Raji (cell line): ENCODE data around the gene TEX2.

Source experiments
- POLR2A ChIP-seq: IDR thresholded peaks from 2 replicates; pipeline ENCODE4 v1.6.1; 2011; ENCODE audit warnings: low read depth, low read length, control low read depth; ENCODE audit not compliant: insufficient read depth

The TEX2 gene

GRCh38 chr17:64188088-64188487 is 75.0 kb downstream of the TEX2 start:
- TF ChIP-seq POLR2A, result no peak

- no peak for TF ChIP-seq POLR2A
Observed at GRCh38 chr17:64187093-64187895, 75.8 kb downstream of the TEX2 start.

GRCh38 chr17:64186171-64187092 is 76.6 kb downstream of the TEX2 start:
- no peak for TF ChIP-seq POLR2A

DNA sequence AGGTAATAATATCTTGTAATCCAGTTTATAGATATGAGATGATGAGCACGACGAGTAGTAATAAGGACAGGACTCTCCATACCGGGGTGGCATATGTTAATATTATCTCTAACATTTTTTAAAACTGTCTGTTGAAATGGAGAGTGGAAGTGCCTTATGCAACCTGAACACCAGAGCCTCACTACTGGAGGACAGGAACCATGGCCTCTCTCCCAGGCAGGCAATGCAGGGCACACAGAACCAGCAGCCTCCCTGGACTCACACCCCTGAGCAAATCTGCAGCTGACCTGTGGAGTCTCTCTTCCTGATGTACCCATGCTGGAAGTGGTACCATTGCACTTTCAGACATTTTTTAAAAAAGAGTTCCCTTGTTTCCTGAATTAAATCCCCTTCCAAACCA is 78.0 kb downstream of the TEX2 start:
- TF ChIP-seq POLR2A, result no peak

GRCh38 chr17:64183815-64184214 is 79.2 kb downstream of the TEX2 start:
- TF ChIP-seq POLR2A, result no peak

DNA sequence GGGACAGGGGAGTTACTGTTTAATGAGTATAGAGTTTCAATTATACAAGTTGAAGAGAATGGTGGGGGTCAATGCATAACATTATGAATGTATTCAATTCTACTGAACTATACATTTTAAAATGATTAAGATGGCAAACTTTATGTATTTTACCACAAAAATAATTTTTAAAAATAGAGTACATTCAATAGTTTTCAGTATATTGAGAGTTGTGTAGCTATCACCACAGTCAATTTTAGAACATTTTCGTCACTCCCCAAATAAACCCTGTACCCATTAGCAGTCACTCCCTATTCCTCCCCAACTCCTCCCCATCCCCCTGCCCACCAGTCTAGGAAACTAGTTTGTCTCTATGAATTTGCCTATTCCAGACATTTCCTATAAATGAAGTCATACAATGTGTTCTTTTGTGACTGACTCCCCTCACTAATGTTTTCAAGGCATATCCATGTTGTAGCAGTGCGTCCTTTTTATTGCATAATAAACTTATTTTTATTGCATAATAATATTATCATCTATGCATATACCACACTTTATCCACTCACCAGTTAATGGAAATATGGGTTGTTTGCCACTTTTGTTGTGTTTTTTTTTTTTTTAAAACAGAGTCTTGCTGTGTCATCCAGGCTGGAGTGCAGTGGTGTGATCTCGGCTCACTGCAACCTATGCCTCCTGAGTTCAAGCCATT is 80.6 kb downstream of the TEX2 start:
- no peak for TF ChIP-seq POLR2A

DNA sequence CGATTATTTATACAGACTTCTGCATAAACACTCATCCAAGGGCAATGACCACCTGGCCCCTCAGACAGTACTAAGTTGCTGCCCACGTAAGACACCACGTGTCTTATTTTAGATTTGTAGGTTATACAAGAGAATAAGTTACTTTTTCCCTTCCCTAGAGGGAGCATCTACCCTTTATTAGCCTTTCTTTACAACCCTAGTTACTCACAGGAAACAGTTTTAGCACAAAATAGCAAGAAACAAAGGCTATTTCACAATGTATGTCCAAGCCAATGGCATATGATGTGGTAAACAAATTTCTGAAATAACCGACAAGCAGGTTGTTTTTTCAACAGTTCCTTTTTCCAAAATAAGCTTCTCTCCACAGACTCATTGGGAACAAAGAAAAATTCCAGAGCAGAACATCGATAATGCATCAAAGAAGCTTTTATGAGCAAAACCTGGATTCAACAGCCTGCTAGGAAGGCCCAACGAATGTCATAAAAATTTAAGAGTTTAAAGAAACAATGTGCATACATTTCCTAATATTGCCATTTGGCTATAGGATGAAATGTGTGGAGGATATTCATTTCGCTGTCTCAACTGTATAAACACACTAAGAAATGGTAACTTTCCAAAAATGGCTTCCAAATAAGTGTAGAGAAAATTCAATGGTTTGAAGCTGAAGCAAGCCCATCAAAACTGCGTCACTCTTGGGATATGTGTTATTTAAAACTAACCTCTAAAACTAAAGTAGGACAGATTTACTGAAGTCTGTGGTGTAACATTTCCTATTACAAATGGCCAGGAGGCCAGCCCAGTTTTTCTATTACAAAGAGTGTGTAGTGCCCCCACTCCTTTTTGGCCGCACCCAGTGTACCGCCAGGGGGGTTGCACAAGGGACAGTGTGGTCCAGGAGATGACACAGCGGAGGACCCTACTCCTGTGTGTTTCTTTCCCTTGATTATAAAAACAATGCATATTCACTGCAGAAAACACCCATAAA is 82.7 kb downstream of the TEX2 start:
- no peak for TF ChIP-seq POLR2A

DNA sequence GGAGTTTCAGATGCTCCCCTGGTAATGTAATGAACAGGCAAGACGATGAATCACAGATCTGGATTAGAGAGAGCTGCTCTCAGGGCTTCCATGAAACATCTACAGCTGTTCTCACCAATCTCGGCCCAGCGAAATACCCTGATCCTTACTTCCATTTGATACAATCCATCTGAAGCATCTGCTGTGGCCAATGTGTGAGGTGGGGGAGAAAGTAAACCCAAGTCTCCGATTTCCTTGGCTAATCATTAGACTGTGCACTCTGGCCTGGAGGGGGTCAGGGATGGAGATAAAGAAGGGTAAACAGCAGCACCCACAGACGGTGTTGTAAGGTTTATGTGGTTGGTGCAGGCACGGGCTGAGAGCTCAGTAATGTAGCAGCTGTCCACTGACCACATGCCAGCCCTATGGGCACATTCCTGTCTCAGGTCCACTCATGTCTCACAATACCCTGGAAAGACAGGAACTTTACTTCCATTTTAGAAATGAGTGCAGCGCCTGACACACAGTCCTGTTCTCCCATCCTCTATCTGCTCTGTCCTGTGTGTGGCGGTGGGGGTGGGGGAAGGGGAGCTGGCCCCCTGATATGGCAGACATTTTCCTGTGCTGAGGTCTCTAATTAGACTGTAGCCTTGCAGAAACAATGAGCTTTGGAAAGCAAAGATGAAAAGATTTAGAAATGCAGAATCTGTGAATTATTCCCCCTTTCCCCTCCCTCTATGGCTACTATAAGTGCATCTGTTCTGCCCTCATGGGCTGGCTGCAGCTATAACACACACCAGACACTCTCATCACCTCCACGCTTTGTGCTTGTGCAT is 84.8 kb downstream of the TEX2 start:
- TF ChIP-seq POLR2A, result no peak

DNA sequence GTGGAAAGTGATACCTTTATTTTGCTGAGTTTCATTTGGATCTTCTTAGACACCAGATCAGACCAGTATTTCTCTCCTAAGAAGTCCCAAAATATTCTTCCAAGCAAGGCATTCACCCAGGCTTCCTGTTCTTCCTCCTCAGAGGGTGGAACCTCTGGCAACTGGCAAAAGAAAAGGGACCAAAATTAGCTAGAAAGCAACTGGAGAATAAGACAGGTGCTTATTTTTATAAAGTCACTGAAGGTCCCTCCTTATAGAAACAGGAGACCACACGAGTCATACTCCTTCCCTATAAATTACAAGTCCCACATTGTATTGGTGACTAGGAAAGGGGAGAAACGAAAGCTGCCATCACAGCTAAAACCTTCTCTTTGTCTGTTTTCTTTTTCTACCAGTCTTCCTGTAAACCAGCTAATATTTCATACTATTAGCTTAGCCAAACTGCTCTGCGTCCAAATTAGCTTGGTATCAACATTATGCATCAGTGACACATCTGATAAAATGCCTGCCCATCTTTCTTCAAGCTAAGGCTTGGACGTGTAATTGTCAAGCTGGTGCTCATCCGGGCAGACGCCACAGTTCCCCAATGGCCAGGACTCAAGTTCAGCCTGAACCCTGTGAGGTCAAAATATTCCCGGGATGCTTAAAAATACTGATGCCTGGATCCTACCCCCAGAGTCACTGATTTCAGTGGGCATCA is 85.6 kb downstream of the TEX2 start:
- no peak for TF ChIP-seq POLR2A

DNA sequence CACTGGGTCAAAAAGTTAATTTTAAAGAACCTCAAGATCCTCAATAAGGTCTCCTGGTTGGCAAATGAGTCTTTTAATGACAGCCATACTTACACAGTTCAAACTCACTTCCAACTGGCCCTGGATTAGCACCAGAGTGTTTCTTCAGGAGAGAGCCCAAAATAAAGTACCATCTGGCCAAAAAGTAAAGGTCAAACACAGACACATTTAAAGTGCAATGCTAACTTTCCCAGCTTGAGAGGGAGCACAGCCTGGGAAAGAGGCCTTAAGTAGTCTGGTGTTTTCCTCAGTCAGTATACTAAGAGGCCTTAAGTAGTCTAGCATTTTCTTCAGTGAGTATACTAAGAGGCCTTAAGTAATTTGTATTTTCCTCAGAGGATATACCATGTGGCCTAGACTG is 86.5 kb downstream of the TEX2 start:
- TF ChIP-seq POLR2A, result no peak

DNA sequence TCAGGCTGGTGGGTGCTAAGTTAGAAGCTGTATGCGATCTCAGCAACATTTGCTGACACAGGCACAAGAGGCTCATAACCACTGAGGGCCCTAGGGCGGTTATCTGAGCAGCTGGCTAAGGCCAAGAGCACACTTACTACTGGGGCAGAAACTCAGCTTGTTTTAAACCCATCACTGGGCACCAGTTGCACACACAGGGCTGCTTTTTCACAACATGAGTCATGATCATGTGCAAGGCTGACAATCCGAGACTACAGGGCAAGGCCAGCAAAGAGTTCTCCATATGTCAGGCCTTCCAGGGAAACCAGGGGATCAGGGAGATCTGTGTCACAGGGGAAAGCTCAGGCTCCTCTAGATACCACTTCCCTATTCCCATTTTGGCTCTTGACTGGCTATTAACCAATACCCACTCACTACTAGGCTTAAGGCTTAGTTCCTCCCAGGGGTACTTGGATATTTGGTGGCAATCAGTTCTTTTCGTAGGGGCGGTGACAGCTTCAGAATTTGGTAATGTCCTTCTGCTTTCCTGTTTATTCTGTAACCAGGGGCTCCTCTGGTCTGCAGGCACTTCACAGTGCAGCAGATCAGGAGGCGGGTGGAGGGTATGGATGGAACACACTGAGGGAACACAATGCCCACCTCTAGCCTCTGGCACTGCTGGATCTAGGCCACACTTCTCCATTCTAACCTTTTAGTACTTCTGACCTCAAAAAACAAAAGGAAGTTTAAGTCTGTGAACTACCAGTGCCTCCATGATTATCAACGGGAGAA is 88.2 kb downstream of the TEX2 start:
- no peak for TF ChIP-seq POLR2A

- no peak for TF ChIP-seq POLR2A
Observed at GRCh38 chr17:64173646-64174045, 89.4 kb downstream of the TEX2 start.
